Erythroblast (primary cell): ENCODE measurements around the gene MAB21L2.

Source experiments
- GATA1 ChIP-seq: IDR thresholded peaks from 2 replicates; pipeline ENCODE4 v1.6.1; 2011; ENCODE audit warnings: low read depth, mild to moderate bottlenecking, control low read depth, low read length, moderate library complexity
- POLR2A ChIP-seq: IDR thresholded peaks from 2 replicates; pipeline ENCODE4 v1.6.1; 2011; ENCODE audit warnings: mild to moderate bottlenecking, low read length

- TF ChIP-seq POLR2A: no peak
- no peak for TF ChIP-seq GATA1
Measured at GRCh38 chr4:150598909-150599308, 17.0 kb downstream of the MAB21L2 start.
